ENCODE measurements around the gene GARNL3. TPM values are rescaled to one million over a fixed set of nuclear protein-coding genes. Genes with fewer than 3 reads are reported as not detected.

Gene GARNL3
- total RNA-seq, 1 donor from 2014 or later: 162 TPM

- peak in 1 of 2 donors; percentile 68 for DNase-seq (ENCODE audit: low spot score in 2 of 2)
- peak overlapping the region; percentile 59 to 99 for H3K4me3 ChIP-seq
- no peaks in the 10 kb centered on the region for H3K9me3 ChIP-seq
- H3K4me1 ChIP-seq: peaks cover 2 to 7% of the 10 kb centered on the region in 2 donors
- no peaks in the 10 kb centered on the region for H3K36me3 ChIP-seq
- intact Hi-C loops (cut with DNase I): loop anchor here (1.0 to 10.0 kb wide), 6 partner anchors 35 to 351 kb away; partner anchors contain the start of gene SLC2A8
- peak overlapping the region; percentile 90 to 91 for H3K27ac ChIP-seq
- no peaks in the 10 kb centered on the region for H3K27me3 ChIP-seq
- TF ChIP-seq CTCF (IDR thresholded peaks at IDR 0.05): no peak
These were observed 40.8 kb upstream of the GARNL3 start for GRCh38 chr9:127223810-127224177.

- TF ChIP-seq CTCF (IDR thresholded peaks at IDR 0.05): peak; percentile 23 to 49 (median 31)
- no peaks in the 10 kb centered on the region for H3K9me3 ChIP-seq
- H3K4me3 ChIP-seq: peak overlapping the region; percentile 59 to 99
- peak; percentile 69 to 96 for DNase-seq (ENCODE audit: low spot score in 2 of 2)
- H3K27me3 ChIP-seq: no peaks in the 10 kb centered on the region
- peak overlapping the region; percentile 90 to 91 for H3K27ac ChIP-seq
- H3K4me1 ChIP-seq: peaks cover 2 to 7% of the 10 kb centered on the region in 2 donors
- no peaks in the 10 kb centered on the region for H3K36me3 ChIP-seq
- intact Hi-C loops (cut with DNase I): loop anchor here (1.0 to 10.0 kb wide), 6 partner anchors 34 to 350 kb away; partner anchors contain the start of gene SLC2A8
These were observed 40.2 kb upstream of the GARNL3 start for GRCh38 chr9:127224178-127224882.

- TF ChIP-seq CTCF (IDR thresholded peaks at IDR 0.05): peak in 1 of 3 experiments; percentile 15
- Histone ChIP-seq H3K4me3 (peak overlapping the region; percentile 63 to 99), H3K4me1 (peaks cover 2 to 13% of the 10 kb centered on the region in 2 donors), H3K27me3 (no peaks in the 10 kb centered on the region), H3K27ac (peak overlapping the region; percentile 90 to 91), H3K36me3 (no peaks in the 10 kb centered on the region), H3K9me3 (no peaks in the 10 kb centered on the region)
- intact Hi-C loops (cut with DNase I): loop anchor here (1.0 to 10.0 kb wide), 6 partner anchors 34 to 350 kb away; partner anchors contain the start of gene SLC2A8
- peak; percentile 86 to 98 for DNase-seq (ENCODE audit: low spot score in 2 of 2)
These were observed 39.5 kb upstream of the GARNL3 start for GRCh38 chr9:127224883-127225739.

- H3K4me3 ChIP-seq: peak overlapping the region; percentile 63 to 99
- DNase-seq (ENCODE audit: low spot score in 2 of 2): peak in 1 of 2 donors; percentile 76
- TF ChIP-seq CTCF (IDR thresholded peaks at IDR 0.05): no peak
- H3K36me3 ChIP-seq: no peaks in the 10 kb centered on the region
- no peaks in the 10 kb centered on the region for H3K27me3 ChIP-seq
- H3K27ac ChIP-seq: peak overlapping the region; percentile 83 to 90
- H3K4me1 ChIP-seq: peaks cover 2 to 14% of the 10 kb centered on the region in 2 donors
- H3K9me3 ChIP-seq: no peaks in the 10 kb centered on the region
- intact Hi-C loops (cut with DNase I): loop anchor here (2.0 to 10.0 kb wide), 4 partner anchors 33 to 349 kb away; no protein-coding TSS in a partner anchor
These were observed 38.6 kb upstream of the GARNL3 start for GRCh38 chr9:127225801-127226625.
